ENCODE results near the gene ADGRB2.

ADGRB2 gene

DNA sequence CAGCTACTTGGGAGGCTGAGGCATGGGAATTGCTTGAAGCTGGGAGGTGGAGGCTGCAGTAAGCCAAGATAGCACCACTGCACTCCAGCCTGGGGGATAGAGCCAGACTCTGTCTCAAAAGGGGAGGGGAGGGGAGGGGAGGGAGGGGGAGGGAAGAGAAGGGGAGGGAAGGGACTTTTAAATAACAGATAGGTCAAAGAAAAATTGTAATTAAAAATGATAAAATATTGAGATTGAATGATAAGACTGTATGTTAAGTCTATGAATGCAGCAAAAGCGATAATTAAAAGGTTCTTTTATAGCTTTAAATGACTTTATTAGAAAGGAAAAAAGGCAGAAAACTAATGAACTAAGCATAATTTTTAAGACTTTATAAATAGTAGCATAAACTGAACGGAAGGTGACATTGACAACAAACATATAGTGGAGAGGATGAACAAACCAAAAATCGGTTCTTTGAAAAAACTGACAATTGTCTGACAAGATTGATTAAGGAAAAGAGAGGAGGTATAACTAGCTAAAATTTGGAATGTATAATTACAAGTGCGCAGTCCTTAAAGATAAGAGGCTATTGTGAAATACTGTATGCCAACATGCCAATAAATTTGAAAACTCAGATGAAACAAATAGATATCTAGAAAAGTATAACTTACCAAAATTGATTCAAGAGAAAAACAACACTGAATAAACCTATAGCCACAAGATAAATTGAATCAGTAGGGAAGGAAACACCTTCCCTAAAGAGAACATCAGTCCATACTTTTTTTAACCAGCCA is 43.3 kb upstream of the ADGRB2 start:
- no peaks in the 10 kb centered on the region for H3K4me1 ChIP-seq (ENCODE audit: low read length)

DNA sequence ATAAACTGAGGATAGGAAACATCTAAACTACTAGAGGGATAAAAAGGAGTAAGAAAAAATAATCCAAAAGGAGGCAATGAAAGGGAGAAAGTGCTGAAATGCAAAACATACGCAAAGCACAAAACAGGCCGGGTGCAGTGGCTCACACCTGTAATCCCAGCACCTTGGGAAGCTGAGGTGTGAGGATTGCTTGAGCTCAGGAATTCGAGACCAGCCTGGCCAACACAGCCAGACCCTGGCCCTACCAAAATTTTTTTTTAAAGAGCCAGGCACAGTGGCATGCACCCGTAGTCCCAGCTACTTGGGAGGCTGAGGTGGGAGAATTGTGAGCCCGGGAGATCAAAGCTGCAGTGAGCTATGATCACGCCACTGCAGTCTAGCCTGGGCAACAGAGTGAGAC is 41.2 kb upstream of the ADGRB2 start:
- Histone ChIP-seq H3K4me1 (ENCODE audit: low read length) (peaks cover 8% of the 10 kb centered on the region), H2AFZ (ENCODE audit: low read depth, low read length) (no peak overlapping the region), H4K20me1 (ENCODE audit: insufficient read depth, low read length) (no peaks in the 10 kb centered on the region), H3K27me3 (ENCODE audit: low read depth, low read length) (peaks cover 4% of the 10 kb centered on the region; the same call in 1 of the 2 replicates), H3K4me3 (ENCODE audit: low read length) (no peak overlapping the region), H3K36me3 (replicated peaks; ENCODE audit: low read depth, low read length) (no peaks in the 10 kb centered on the region), H3K79me2 (ENCODE audit: low read length) (no peaks in the 10 kb centered on the region), H3K9me3 (ENCODE audit: insufficient read depth, low read length) (no peaks in the 10 kb centered on the region), H3K4me2 (ENCODE audit: low read length) (no peak overlapping the region), H3K27ac (ENCODE audit: low read length) (no peak overlapping the region), H3K9ac (ENCODE audit: low read length) (no peak overlapping the region)
- TF ChIP-seq, protein P1, sequence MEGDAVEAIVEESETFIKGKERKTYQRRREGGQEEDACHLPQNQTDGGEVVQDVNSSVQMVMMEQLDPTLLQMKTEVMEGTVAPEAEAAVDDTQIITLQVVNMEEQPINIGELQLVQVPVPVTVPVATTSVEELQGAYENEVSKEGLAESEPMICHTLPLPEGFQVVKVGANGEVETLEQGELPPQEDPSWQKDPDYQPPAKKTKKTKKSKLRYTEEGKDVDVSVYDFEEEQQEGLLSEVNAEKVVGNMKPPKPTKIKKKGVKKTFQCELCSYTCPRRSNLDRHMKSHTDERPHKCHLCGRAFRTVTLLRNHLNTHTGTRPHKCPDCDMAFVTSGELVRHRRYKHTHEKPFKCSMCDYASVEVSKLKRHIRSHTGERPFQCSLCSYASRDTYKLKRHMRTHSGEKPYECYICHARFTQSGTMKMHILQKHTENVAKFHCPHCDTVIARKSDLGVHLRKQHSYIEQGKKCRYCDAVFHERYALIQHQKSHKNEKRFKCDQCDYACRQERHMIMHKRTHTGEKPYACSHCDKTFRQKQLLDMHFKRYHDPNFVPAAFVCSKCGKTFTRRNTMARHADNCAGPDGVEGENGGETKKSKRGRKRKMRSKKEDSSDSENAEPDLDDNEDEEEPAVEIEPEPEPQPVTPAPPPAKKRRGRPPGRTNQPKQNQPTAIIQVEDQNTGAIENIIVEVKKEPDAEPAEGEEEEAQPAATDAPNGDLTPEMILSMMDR (IDR thresholded peaks at IDR 0.05; ENCODE audit: low read depth, low read length): no peak
- TF ChIP-seq EZH2phosphoT487 (IDR thresholded peaks at IDR 0.05; ENCODE audit: low read depth): no peak

More for the DNA sequence above, 43.3 kb upstream of the ADGRB2 start:
- H3K4me3 ChIP-seq (ENCODE audit: low read length): no peak overlapping the region
- no peak overlapping the region for H2AFZ ChIP-seq (ENCODE audit: low read depth, low read length)
- H3K27me3 ChIP-seq (ENCODE audit: low read depth, low read length): no peaks in the 10 kb centered on the region; the same call in 1 of the 2 replicates
- H3K4me2 ChIP-seq (ENCODE audit: low read length): no peak overlapping the region
- no peak for TF ChIP-seq EZH2phosphoT487 (IDR thresholded peaks at IDR 0.05; ENCODE audit: low read depth)
- TF ChIP-seq, protein P1 (IDR thresholded peaks at IDR 0.05; ENCODE audit: low read depth, low read length): no peak
- no peak overlapping the region for H3K27ac ChIP-seq (ENCODE audit: low read length)
- no peaks in the 10 kb centered on the region for H3K79me2 ChIP-seq (ENCODE audit: low read length)
- H3K36me3 ChIP-seq (replicated peaks; ENCODE audit: low read depth, low read length): no peaks in the 10 kb centered on the region
- H3K9ac ChIP-seq (ENCODE audit: low read length): no peak overlapping the region
- no peaks in the 10 kb centered on the region for H4K20me1 ChIP-seq (ENCODE audit: insufficient read depth, low read length)
- H3K9me3 ChIP-seq (ENCODE audit: insufficient read depth, low read length): no peaks in the 10 kb centered on the region

DNA sequence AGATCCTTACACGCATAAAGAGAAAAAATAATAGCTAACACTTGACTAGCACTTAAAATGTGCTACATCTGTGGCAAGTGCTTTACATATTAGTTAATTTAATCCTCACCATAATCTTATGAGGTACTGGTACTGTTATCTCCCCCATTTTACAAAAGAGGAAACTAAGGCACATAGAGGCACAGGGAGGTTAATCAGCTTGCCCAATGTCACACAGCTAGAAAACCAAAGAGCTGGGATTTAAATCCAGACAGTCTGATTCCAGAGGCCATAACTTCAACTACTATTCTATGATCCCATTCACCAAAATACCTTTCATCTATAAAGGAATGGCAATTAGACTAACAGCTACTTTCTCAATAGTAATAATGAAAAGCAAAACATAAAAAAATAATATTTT is 40.0 kb upstream of the ADGRB2 start:
- Histone ChIP-seq H3K27ac (ENCODE audit: low read length) (no peak overlapping the region), H3K9ac (ENCODE audit: low read length) (no peak overlapping the region), H2AFZ (ENCODE audit: low read depth, low read length) (no peak overlapping the region), H3K4me3 (ENCODE audit: low read length) (no peak overlapping the region), H3K4me1 (ENCODE audit: low read length) (peaks cover 8% of the 10 kb centered on the region), H3K9me3 (ENCODE audit: insufficient read depth, low read length) (no peaks in the 10 kb centered on the region), H3K36me3 (replicated peaks; ENCODE audit: low read depth, low read length) (no peaks in the 10 kb centered on the region), H3K4me2 (ENCODE audit: low read length) (no peak overlapping the region), H4K20me1 (ENCODE audit: insufficient read depth, low read length) (no peaks in the 10 kb centered on the region), H3K79me2 (ENCODE audit: low read length) (no peaks in the 10 kb centered on the region), H3K27me3 (ENCODE audit: low read depth, low read length) (peaks cover 4% of the 10 kb centered on the region; the same call in 1 of the 2 replicates)
- TF ChIP-seq, protein P1 (IDR thresholded peaks at IDR 0.05; ENCODE audit: low read depth, low read length): no peak
- TF ChIP-seq EZH2phosphoT487 (IDR thresholded peaks at IDR 0.05; ENCODE audit: low read depth): no peak

DNA sequence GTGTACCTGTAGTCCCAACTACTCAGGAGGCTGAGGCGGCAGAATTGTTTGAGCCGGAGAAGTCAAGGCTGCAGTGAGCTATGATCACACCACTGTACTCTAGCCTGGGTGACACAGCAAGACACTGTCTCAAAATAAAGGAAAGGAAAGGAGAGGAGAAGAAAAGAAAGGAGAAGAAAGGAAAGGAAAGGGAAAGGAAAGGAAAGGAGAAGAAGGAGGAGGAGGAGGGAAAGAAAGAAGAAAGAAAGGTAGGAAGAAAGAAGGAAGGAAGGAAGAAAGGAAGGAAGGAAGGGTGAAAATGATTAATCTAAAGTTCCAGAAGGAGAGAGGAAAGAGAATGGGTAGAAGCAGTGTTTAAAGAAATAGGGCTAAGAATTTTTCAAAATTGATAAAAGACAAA is 39.5 kb upstream of the ADGRB2 start:
- Histone ChIP-seq H3K27me3 (ENCODE audit: low read depth, low read length) (peaks cover 8% of the 10 kb centered on the region; the same call in 1 of the 2 replicates), H3K9me3 (ENCODE audit: insufficient read depth, low read length) (no peaks in the 10 kb centered on the region), H3K36me3 (replicated peaks; ENCODE audit: low read depth, low read length) (no peaks in the 10 kb centered on the region), H2AFZ (ENCODE audit: low read depth, low read length) (no peak overlapping the region), H3K4me2 (ENCODE audit: low read length) (no peak overlapping the region), H4K20me1 (ENCODE audit: insufficient read depth, low read length) (no peaks in the 10 kb centered on the region), H3K4me3 (ENCODE audit: low read length) (no peak overlapping the region), H3K4me1 (ENCODE audit: low read length) (peaks cover 10% of the 10 kb centered on the region), H3K9ac (ENCODE audit: low read length) (no peak overlapping the region), H3K79me2 (ENCODE audit: low read length) (no peaks in the 10 kb centered on the region), H3K27ac (ENCODE audit: low read length) (no peak overlapping the region)
- TF ChIP-seq, protein P1 (IDR thresholded peaks at IDR 0.05; ENCODE audit: low read depth, low read length): no peak
- TF ChIP-seq EZH2phosphoT487 (IDR thresholded peaks at IDR 0.05; ENCODE audit: low read depth): no peak

All from OCI-LY3 (cell line).